HepG2 (cell line): ENCODE measurements around the gene PPM1G. TPM values are rescaled to one million over a fixed set of nuclear protein-coding genes. Genes with fewer than 3 reads are reported as not detected.
A peak's percentile ranks its signal among the peaks of the same experiment; 100 is the strongest.

Experiments used
- ELF3 ChIP-seq: IDR thresholded peaks from 2 replicates; pipeline ENCODE4 v1.6.1; 2016; ENCODE audit warnings: missing genetic modification reagents, missing compliant biosample characterization
- FOXA3 ChIP-seq: IDR thresholded peaks from 2 replicates; pipeline ENCODE4 v1.6.1; 2016; ENCODE audit warnings: missing genetic modification reagents, missing compliant biosample characterization
- MAZ ChIP-seq, 2 experiments: sonication (generic) in 1 of 2; formaldehyde crosslinking in 1 of 2; IDR thresholded peaks; 2 replicates each; pipeline versions ENCODE4 v1.5.0 to v1.6.1; 2012 to 2020; ENCODE audit warnings: low read depth in 2 of 2, mild to moderate bottlenecking in 2 of 2, borderline replicate concordance in 1 of 2, improper control_type of control experiment in 1 of 2, low read length in 1 of 2, missing genetic modification reagents in 1 of 2, moderate library complexity in 1 of 2
- NFYC ChIP-seq: IDR thresholded peaks from 2 replicates; pipeline ENCODE4 v1.6.1; 2016; ENCODE audit warnings: missing genetic modification reagents, missing compliant biosample characterization
- ONECUT2 ChIP-seq: sonication (generic); formaldehyde crosslinking; IDR thresholded peaks from 2 replicates; pipeline ENCODE4 v1.4.0; 2020; ENCODE audit warnings: missing genetic modification reagents
- PAX8 ChIP-seq: sonication (generic); formaldehyde crosslinking; IDR thresholded peaks from 2 replicates; pipeline ENCODE4 v1.8.0; 2022; ENCODE audit warnings: mild to moderate bottlenecking, missing genetic modification reagents, borderline replicate concordance
- RFXANK ChIP-seq: IDR thresholded peaks from 2 replicates; pipeline ENCODE4 v1.6.1; 2016
- TAF1 ChIP-seq: sonication (generic); formaldehyde crosslinking; IDR thresholded peaks from 2 replicates; pipeline ENCODE4 v1.4.0; 2020; ENCODE audit warnings: missing genetic modification reagents
- TBP ChIP-seq: sonication (generic); formaldehyde crosslinking; IDR thresholded peaks from 2 replicates; pipeline ENCODE4 v1.5.0; 2020; ENCODE audit warnings: missing genetic modification reagents
- ZNF121 ChIP-seq: sonication (generic); formaldehyde crosslinking; IDR thresholded peaks from 2 replicates; pipeline ENCODE4 v1.5.0; 2020; ENCODE audit warnings: mild to moderate bottlenecking, missing genetic modification reagents
- ZNF274 ChIP-seq: sonication (generic); formaldehyde crosslinking; IDR thresholded peaks from 2 replicates; pipeline ENCODE4 v1.5.1; 2020; ENCODE audit warnings: mild to moderate bottlenecking, missing genetic modification reagents
- ZNF672 ChIP-seq: sonication (generic); formaldehyde crosslinking; IDR thresholded peaks from 2 replicates; pipeline ENCODE4 v1.8.1; 2022; ENCODE audit warnings: missing genetic modification reagents
- ZNF674 ChIP-seq: sonication (generic); formaldehyde crosslinking; IDR thresholded peaks from 2 replicates; pipeline ENCODE4 v1.5.0; 2020; ENCODE audit warnings: low read depth, mild to moderate bottlenecking, missing genetic modification reagents
- polyA plus RNA-seq, 8 experiments: library from polyadenylated mRNA; depleted of rRNA in 3 of 8; stranded (reverse) in 7 of 8; unstranded in 1 of 8; fragments of >200 nt; fragmentation: Illumina TruSeq in 4 of 8; extraction: Trizol in 4 of 8; gene quantifications; 2 replicates each; pipeline versions ENCODE4 v1.2.1 to v1.2.3, GENCODE V29; 2011 to 2016; ENCODE audit warnings: low read depth in 4 of 8, missing spikeins in 1 of 8, mixed read lengths in 1 of 8; ENCODE audit not compliant: insufficient read depth in 1 of 8
- total RNA-seq, 5 experiments: library from RNA; depleted of rRNA; stranded (reverse); fragments of >200 nt; fragmentation: Illumina TruSeq; extraction: Trizol; gene quantifications; 2 replicates each; pipeline ENCODE4 v1.2.3, GENCODE V29; 2016; ENCODE audit warnings: low read depth in 1 of 5
- TF ChIP-seq, protein P1 (sequence below): IDR thresholded peaks from 2 replicates; pipeline ENCODE4 v1.6.1; 2016; ENCODE audit warnings: low read depth, missing genetic modification reagents, missing compliant biosample characterization
- TF ChIP-seq, protein P2 (sequence below): sonication (generic); formaldehyde crosslinking; IDR thresholded peaks from 2 replicates; pipeline ENCODE4 v1.4.0; 2020; ENCODE audit warnings: low read depth, missing genetic modification reagents
- TF ChIP-seq, protein P3 (sequence below): conservative IDR thresholded peaks from 2 replicates; pipeline ENCODE4 v1.6.1; 2018; ENCODE audit warnings: missing genetic modification reagents
- TF ChIP-seq, protein P4 (sequence below): sonication (generic); formaldehyde crosslinking; IDR thresholded peaks from 2 replicates; pipeline ENCODE4 v1.5.0; 2020; ENCODE audit warnings: mild to moderate bottlenecking, missing genetic modification reagents, borderline replicate concordance

The PPM1G gene
- total and polyA plus RNA-seq, 2 of the 13 experiments (the other 11 are each of a cell fraction or from before 2014, with no cell fraction given), result 58.2 to 213 TPM

DNA sequence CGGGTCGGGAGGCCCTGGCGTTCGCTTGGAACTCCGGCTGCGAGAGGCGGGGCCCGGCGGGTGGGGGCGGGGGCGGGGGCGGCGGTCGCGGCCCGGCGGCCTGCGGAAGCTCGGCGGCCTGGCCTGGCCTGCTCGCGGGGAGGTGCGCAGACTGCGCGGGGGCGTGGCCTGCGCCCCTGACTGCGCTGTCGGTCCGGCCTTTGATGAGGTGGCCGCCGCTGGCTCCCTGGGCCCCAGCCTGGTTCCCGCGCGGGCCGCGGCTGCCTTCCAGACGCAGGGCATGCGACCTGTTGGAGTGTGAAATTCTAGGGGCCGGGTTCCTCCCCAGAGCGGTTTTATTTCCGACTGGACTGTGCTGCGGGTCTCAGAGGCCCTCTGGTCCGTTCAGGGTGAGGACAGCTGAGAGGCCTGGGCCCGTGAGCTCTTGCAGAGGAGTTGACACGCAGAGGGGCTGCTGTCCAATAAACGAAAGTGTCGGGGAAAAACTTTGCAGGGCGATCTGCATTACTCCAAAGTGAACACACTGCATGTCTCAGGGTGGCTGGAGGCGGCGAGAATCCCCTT lies 19.7 kb upstream of the PPM1G start (continued):
- TF ChIP-seq, protein P1, sequence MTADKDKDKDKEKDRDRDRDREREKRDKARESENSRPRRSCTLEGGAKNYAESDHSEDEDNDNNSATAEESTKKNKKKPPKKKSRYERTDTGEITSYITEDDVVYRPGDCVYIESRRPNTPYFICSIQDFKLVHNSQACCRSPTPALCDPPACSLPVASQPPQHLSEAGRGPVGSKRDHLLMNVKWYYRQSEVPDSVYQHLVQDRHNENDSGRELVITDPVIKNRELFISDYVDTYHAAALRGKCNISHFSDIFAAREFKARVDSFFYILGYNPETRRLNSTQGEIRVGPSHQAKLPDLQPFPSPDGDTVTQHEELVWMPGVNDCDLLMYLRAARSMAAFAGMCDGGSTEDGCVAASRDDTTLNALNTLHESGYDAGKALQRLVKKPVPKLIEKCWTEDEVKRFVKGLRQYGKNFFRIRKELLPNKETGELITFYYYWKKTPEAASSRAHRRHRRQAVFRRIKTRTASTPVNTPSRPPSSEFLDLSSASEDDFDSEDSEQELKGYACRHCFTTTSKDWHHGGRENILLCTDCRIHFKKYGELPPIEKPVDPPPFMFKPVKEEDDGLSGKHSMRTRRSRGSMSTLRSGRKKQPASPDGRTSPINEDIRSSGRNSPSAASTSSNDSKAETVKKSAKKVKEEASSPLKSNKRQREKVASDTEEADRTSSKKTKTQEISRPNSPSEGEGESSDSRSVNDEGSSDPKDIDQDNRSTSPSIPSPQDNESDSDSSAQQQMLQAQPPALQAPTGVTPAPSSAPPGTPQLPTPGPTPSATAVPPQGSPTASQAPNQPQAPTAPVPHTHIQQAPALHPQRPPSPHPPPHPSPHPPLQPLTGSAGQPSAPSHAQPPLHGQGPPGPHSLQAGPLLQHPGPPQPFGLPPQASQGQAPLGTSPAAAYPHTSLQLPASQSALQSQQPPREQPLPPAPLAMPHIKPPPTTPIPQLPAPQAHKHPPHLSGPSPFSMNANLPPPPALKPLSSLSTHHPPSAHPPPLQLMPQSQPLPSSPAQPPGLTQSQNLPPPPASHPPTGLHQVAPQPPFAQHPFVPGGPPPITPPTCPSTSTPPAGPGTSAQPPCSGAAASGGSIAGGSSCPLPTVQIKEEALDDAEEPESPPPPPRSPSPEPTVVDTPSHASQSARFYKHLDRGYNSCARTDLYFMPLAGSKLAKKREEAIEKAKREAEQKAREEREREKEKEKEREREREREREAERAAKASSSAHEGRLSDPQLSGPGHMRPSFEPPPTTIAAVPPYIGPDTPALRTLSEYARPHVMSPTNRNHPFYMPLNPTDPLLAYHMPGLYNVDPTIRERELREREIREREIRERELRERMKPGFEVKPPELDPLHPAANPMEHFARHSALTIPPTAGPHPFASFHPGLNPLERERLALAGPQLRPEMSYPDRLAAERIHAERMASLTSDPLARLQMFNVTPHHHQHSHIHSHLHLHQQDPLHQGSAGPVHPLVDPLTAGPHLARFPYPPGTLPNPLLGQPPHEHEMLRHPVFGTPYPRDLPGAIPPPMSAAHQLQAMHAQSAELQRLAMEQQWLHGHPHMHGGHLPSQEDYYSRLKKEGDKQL (CRISPR knock-in tag), result no peak
- TF ChIP-seq NFYC (CRISPR knock-in tag) (no peak), MAZ (IDR thresholded peaks at IDR 0.05; ENCODE audit: borderline replicate concordance, low read depth, low read length) (no peak), MAZ (CRISPR knock-in tag; IDR thresholded peaks at IDR 0.05; ENCODE audit: low read depth) (peak; percentile 75; the same call in 1 of the 2 replicates), ZNF274 (no peak), ELF3 (0 out of 2 replicates have a peak, but pooled peaks have one; percentile 12), PAX8 (no peak), ONECUT2 (peak; percentile 15; the same call in 1 of the 2 replicates), FOXA3 (CRISPR knock-in tag) (no peak), ZNF674 (CRISPR knock-in tag) (no peak), ZNF672 (CRISPR knock-in tag) (no peak), TBP (CRISPR knock-in tag) (peak; percentile 47; the same call in 1 of the 2 replicates), RFXANK (no peak), TAF1 (CRISPR knock-in tag) (peak; percentile 7; the same call in 1 of the 2 replicates), ZNF121 (CRISPR knock-in tag) (no peak; the same call in 1 of the 2 replicates)
- TF ChIP-seq, protein P2, sequence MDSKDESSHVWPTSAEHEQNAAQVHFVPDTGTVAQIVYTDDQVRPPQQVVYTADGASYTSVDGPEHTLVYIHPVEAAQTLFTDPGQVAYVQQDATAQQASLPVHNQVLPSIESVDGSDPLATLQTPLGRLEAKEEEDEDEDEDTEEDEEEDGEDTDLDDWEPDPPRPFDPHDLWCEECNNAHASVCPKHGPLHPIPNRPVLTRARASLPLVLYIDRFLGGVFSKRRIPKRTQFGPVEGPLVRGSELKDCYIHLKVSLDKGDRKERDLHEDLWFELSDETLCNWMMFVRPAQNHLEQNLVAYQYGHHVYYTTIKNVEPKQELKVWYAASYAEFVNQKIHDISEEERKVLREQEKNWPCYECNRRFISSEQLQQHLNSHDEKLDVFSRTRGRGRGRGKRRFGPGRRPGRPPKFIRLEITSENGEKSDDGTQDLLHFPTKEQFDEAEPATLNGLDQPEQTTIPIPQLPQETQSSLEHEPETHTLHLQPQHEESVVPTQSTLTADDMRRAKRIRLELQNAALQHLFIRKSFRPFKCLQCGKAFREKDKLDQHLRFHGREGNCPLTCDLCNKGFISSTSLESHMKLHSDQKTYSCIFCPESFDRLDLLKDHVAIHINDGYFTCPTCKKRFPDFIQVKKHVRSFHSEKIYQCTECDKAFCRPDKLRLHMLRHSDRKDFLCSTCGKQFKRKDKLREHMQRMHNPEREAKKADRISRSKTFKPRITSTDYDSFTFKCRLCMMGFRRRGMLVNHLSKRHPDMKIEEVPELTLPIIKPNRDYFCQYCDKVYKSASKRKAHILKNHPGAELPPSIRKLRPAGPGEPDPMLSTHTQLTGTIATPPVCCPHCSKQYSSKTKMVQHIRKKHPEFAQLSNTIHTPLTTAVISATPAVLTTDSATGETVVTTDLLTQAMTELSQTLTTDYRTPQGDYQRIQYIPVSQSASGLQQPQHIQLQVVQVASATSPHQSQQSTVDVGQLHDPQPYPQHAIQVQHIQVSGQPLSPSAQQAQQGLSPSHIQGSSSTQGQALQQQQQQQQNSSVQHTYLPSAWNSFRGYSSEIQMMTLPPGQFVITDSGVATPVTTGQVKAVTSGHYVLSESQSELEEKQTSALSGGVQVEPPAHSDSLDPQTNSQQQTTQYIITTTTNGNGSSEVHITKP (CRISPR knock-in tag), result no peak; the same call in 1 of the 2 replicates
- TF ChIP-seq, protein P3, sequence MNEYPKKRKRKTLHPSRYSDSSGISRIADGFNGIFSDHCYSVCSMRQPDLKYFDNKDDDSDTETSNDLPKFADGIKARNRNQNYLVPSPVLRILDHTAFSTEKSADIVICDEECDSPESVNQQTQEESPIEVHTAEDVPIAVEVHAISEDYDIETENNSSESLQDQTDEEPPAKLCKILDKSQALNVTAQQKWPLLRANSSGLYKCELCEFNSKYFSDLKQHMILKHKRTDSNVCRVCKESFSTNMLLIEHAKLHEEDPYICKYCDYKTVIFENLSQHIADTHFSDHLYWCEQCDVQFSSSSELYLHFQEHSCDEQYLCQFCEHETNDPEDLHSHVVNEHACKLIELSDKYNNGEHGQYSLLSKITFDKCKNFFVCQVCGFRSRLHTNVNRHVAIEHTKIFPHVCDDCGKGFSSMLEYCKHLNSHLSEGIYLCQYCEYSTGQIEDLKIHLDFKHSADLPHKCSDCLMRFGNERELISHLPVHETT (CRISPR knock-in tag), result peak; percentile 62; the same call in 1 of the 2 replicates
- TF ChIP-seq, protein P4, sequence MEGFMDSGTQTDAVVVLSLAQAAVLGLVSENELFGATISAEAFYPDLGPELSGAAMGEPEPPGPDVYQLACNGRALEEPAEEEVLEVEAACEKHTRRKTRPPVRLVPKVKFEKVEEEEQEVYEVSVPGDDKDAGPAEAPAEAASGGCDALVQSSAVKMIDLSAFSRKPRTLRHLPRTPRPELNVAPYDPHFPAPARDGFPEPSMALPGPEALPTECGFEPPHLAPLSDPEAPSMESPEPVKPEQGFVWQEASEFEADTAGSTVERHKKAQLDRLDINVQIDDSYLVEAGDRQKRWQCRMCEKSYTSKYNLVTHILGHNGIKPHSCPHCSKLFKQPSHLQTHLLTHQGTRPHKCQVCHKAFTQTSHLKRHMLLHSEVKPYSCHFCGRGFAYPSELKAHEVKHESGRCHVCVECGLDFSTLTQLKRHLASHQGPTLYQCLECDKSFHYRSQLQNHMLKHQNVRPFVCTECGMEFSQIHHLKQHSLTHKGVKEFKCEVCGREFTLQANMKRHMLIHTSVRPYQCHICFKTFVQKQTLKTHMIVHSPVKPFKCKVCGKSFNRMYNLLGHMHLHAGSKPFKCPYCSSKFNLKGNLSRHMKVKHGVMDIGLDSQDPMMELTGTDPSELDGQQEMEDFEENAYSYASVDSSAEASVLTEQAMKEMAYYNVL (CRISPR knock-in tag), result no peak; the same call in 1 of the 2 replicates
